Neuronal stem cell (in vitro differentiated cells): Measurements from ENCODE around the gene HDAC7.

Experiments
- DNase-seq: peaks from one replicate; pipeline ENCODE4 v3.0.0-alpha.2; 2013; ENCODE audit warnings: low spot score
- H2AFZ ChIP-seq: one replicate; pipeline ENCODE4 v1.6.1; 2013; ENCODE audit warnings: mild to moderate bottlenecking, low read length, inconsistent platforms
- H2AK5ac ChIP-seq: 2 replicates; pipeline ENCODE4 v1.6.1; 2013; ENCODE audit warnings: low read depth, mild to moderate bottlenecking, inconsistent platforms, low read length, moderate library complexity, mixed read lengths
- H2BK120ac ChIP-seq: 2 replicates; pipeline ENCODE4 v1.6.1; 2013; ENCODE audit warnings: low read depth, mild to moderate bottlenecking, inconsistent platforms, low read length, moderate library complexity, mixed read lengths
- H2BK12ac ChIP-seq: one replicate; pipeline ENCODE4 v1.6.1; 2013; ENCODE audit warnings: low read length, inconsistent platforms
- H2BK15ac ChIP-seq: 2 replicates; pipeline ENCODE4 v1.6.1; 2013; ENCODE audit warnings: mild to moderate bottlenecking, low read length, inconsistent platforms, mixed read lengths
- H2BK5ac ChIP-seq: one replicate; pipeline ENCODE4 v1.6.1; 2013; ENCODE audit warnings: inconsistent platforms, mild to moderate bottlenecking, low read length, moderate library complexity
- H3K14ac ChIP-seq: one replicate; pipeline ENCODE4 v1.6.1; 2013; ENCODE audit warnings: low read length, inconsistent platforms
- H3K18ac ChIP-seq: 2 replicates; pipeline ENCODE4 v1.6.1; 2013; ENCODE audit warnings: low read length, inconsistent platforms
- H3K23ac ChIP-seq: 2 replicates; pipeline ENCODE4 v1.6.1; 2013; ENCODE audit warnings: low read depth, mild to moderate bottlenecking, mixed read lengths, low read length, inconsistent platforms; ENCODE audit not compliant: poor library complexity
- H3K27ac ChIP-seq: replicated peaks from 3 replicates; pipeline ENCODE4 v1.5.1; 2013; ENCODE audit warnings: low read length, inconsistent platforms
- H3K27me3 ChIP-seq, 3 experiments: 2 replicates each; pipeline ENCODE4 v1.6.1; 2013; ENCODE audit warnings: low read length in 3 of 3, mild to moderate bottlenecking in 2 of 3, inconsistent platforms in 1 of 3, low read depth in 1 of 3, mixed read lengths in 1 of 3, moderate library complexity in 1 of 3; ENCODE audit not compliant: control insufficient read depth in 3 of 3, insufficient read depth in 3 of 3
- H3K36me3 ChIP-seq, 2 donors: replicated peaks in 1 of 2; 2 replicates each; pipeline ENCODE4 v1.6.1; 2013; ENCODE audit warnings: low read length in 2 of 2; ENCODE audit not compliant: control insufficient read depth in 2 of 2, insufficient read depth in 2 of 2
- H3K4ac ChIP-seq: 2 replicates; pipeline ENCODE4 v1.6.1; 2013; ENCODE audit warnings: inconsistent platforms, mild to moderate bottlenecking, low read length, moderate library complexity
- H3K4me1 ChIP-seq, 2 donors: 1 replicate in 1 of 2; 2 replicates in 1 of 2; pipeline ENCODE4 v1.6.1; 2013; ENCODE audit warnings: low read length in 2 of 2, low read depth in 1 of 2; ENCODE audit not compliant: control insufficient read depth in 2 of 2, insufficient read depth in 1 of 2
- H3K4me2 ChIP-seq: one replicate; pipeline ENCODE4 v1.6.1; 2013; ENCODE audit warnings: mild to moderate bottlenecking, low read length, inconsistent platforms; ENCODE audit not compliant: insufficient read depth, poor library complexity, severe bottlenecking
- H3K4me3 ChIP-seq, 2 donors: 2 replicates each; pipeline ENCODE4 v1.5.1; 2013; ENCODE audit warnings: low read length in 2 of 2, mild to moderate bottlenecking in 2 of 2, inconsistent platforms in 1 of 2, moderate library complexity in 1 of 2
- H3K79me1 ChIP-seq: one replicate; pipeline ENCODE4 v1.6.1; 2013; ENCODE audit warnings: low read depth, mild to moderate bottlenecking, inconsistent platforms, low read length, moderate library complexity
- H3K9ac ChIP-seq: one replicate; pipeline ENCODE4 v1.6.1; 2013; ENCODE audit warnings: mild to moderate bottlenecking, low read depth, low read length, inconsistent platforms; ENCODE audit not compliant: poor library complexity
- H3K9me3 ChIP-seq, 2 donors: replicated peaks in 1 of 2; 2 replicates each; pipeline versions ENCODE3 to v1.6.1; 2013; ENCODE audit warnings: low read length in 2 of 2, mild to moderate bottlenecking in 2 of 2, inconsistent platforms in 1 of 2, low read depth in 1 of 2, mixed read lengths in 1 of 2, moderate library complexity in 1 of 2; ENCODE audit not compliant: control insufficient read depth in 2 of 2, insufficient read depth in 1 of 2
- H4K8ac ChIP-seq: one replicate; pipeline ENCODE4 v1.6.1; 2013; ENCODE audit warnings: low read depth, mild to moderate bottlenecking, inconsistent platforms, low read length, moderate library complexity
- H4K91ac ChIP-seq: one replicate; pipeline ENCODE4 v1.6.1; 2013; ENCODE audit warnings: low read length, low read depth, mild to moderate bottlenecking, inconsistent platforms; ENCODE audit not compliant: poor library complexity
- WGBS, 2 donors: extraction: QIAGEN DNeasy Blood & Tissue Kit; methylation state at CpG; one replicate each; pipeline ENCODE4 v1.1.7; 2013; ENCODE audit warnings: missing lambda C conversion rate in 2 of 2, mixed read lengths in 1 of 2; ENCODE audit not compliant: insufficient read length in 2 of 2, insufficient replicate concordance in 1 of 2; ENCODE audit errors: extremely low coverage in 2 of 2; 5-methylcytosine and 5-hydroxymethylcytosine counted together

Gene HDAC7

DNA sequence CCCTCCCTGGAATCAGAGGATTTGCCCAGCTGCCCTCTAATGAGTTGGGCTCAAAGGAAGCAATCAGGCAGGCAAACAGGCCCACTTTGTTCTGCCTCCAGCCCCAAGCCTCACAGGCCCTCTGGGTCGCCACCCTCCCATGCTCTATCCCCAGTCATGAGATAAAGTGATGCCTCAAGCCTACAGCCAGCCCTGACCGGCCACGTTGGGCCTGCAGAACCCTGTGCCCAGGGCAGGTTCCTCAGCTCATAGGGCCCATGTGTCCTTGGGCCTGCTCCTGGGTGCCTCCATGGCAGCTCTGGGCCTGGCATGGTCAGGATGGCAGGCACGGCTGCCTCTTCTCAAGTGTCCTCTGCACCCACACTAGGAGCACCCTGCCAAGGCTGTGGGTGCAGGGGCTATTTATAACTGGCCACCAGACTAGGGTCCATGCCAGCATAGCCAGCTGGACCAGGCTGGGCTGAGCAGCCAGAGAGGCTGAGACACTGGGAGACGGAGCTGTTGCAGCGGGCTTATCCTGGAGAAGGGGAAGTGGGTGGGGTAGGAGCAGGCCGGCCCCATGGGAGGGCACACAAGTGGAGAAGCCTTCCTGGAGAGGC is 20.2 kb downstream of the HDAC7 start:
- H2AK5ac ChIP-seq: peak overlapping the region; percentile 6
- no peaks in the 10 kb centered on the region for H3K9me3 ChIP-seq
- no peaks in the 10 kb centered on the region for H3K27me3 ChIP-seq
- peak overlapping the region; percentile 57 for H3K27ac ChIP-seq
- DNase-seq: no peak
- peaks cover 3 to 21% of the 10 kb centered on the region in 2 donors for H3K4me1 ChIP-seq
- WGBS, 2 donors: no CpG with 5 or more reads among the region's 7 CpGs
- H3K4me3 ChIP-seq: no peak overlapping the region
- H3K4ac ChIP-seq: no peak overlapping the region
- no peak overlapping the region for H3K4me2 ChIP-seq
- H2BK15ac ChIP-seq: no peak overlapping the region
- no peak overlapping the region for H3K23ac ChIP-seq
- no peak overlapping the region for H3K9ac ChIP-seq
- no peak overlapping the region for H4K8ac ChIP-seq
- H3K36me3 ChIP-seq: peaks cover 14 to 81% of the 10 kb centered on the region in 2 donors
- H3K79me1 ChIP-seq: peaks cover 2% of the 10 kb centered on the region
- no peak overlapping the region for H4K91ac ChIP-seq
- H3K18ac ChIP-seq: peak overlapping the region; percentile 73
- peak overlapping the region; percentile 15 for H3K14ac ChIP-seq
- H2AFZ ChIP-seq: no peak overlapping the region
- H2BK12ac ChIP-seq: no peak overlapping the region
- H2BK120ac ChIP-seq: no peak overlapping the region
- H2BK5ac ChIP-seq: no peak overlapping the region

- Histone ChIP-seq H3K9ac (no peak overlapping the region), H3K4me3 (no peak overlapping the region), H2BK5ac (no peak overlapping the region), H3K79me1 (peaks cover 2% of the 10 kb centered on the region), H2AFZ (no peak overlapping the region), H3K4me1 (peaks cover 3 to 21% of the 10 kb centered on the region in 2 donors), H2BK12ac (no peak overlapping the region), H3K9me3 (no peaks in the 10 kb centered on the region), H3K4ac (no peak overlapping the region), H4K8ac (no peak overlapping the region), H3K36me3 (peaks cover 18 to 81% of the 10 kb centered on the region in 2 donors), H3K27ac (no peak overlapping the region), H3K4me2 (no peak overlapping the region), H3K14ac (no peak overlapping the region), H2BK120ac (no peak overlapping the region), H3K23ac (peak overlapping the region; percentile 44), H2BK15ac (peak overlapping the region; percentile 78), H3K18ac (peak overlapping the region; percentile 39), H4K91ac (no peak overlapping the region), H3K27me3 (no peaks in the 10 kb centered on the region), H2AK5ac (no peak overlapping the region)
- DNase-seq: no peak
- WGBS, 2 donors: no CpG with 5 or more reads among the region's 17 CpGs
These were observed 21.2 kb downstream of the HDAC7 start for GRCh38 chr12:47798382-47798948.

DNA sequence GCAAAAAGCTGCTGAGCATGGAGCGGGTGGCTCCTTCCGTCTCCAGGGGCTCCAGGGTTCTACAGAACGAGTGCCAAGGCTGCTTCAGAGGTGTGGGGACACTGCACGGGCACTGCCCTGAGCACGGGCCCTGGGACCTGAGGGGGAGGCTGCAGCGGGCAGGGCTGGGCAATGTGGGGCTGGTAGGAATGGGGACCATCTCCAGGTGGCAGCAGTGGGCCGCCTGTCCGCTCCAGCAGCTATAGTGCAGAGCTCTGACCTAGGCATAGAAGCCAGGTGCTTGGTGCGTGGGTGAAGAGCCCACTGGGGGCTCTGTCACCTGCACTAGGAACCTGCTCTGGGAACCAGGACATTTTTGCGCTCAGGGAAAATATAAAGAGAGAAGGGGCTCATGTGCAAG is 22.3 kb downstream of the HDAC7 start:
- peak overlapping the region; percentile 24 for H2AK5ac ChIP-seq
- no peak overlapping the region for H2BK12ac ChIP-seq
- no peaks in the 10 kb centered on the region for H3K9me3 ChIP-seq
- H2BK15ac ChIP-seq: no peak overlapping the region
- no peak for DNase-seq
- no peak overlapping the region for H4K8ac ChIP-seq
- no peak overlapping the region for H4K91ac ChIP-seq
- H3K4me1 ChIP-seq: peaks cover 3 to 18% of the 10 kb centered on the region in 2 donors
- WGBS, 2 donors: no CpG with 5 or more reads among the region's 10 CpGs
- H3K4me2 ChIP-seq: no peak overlapping the region
- H3K27me3 ChIP-seq: no peaks in the 10 kb centered on the region
- H3K79me1 ChIP-seq: peaks cover 2% of the 10 kb centered on the region
- no peak overlapping the region for H3K14ac ChIP-seq
- H3K23ac ChIP-seq: no peak overlapping the region
- no peak overlapping the region for H3K4me3 ChIP-seq
- no peak overlapping the region for H2BK120ac ChIP-seq
- H2AFZ ChIP-seq: no peak overlapping the region
- no peak overlapping the region for H3K27ac ChIP-seq
- no peak overlapping the region for H3K4ac ChIP-seq
- H3K18ac ChIP-seq: peak overlapping the region; percentile 11
- H3K9ac ChIP-seq: no peak overlapping the region
- no peak overlapping the region for H2BK5ac ChIP-seq
- peaks cover 18 to 90% of the 10 kb centered on the region in 2 donors for H3K36me3 ChIP-seq

GRCh38 chr12:47795814-47796411 is 23.8 kb downstream of the HDAC7 start:
- Histone ChIP-seq H2AK5ac (no peak overlapping the region), H3K9ac (no peak overlapping the region), H3K9me3 (no peaks in the 10 kb centered on the region), H3K36me3 (peaks cover 21 to 92% of the 10 kb centered on the region in 2 donors), H3K27me3 (no peaks in the 10 kb centered on the region), H3K18ac (no peak overlapping the region), H2AFZ (no peak overlapping the region), H2BK15ac (no peak overlapping the region), H3K23ac (no peak overlapping the region), H4K91ac (no peak overlapping the region), H4K8ac (no peak overlapping the region), H2BK12ac (no peak overlapping the region), H2BK120ac (no peak overlapping the region), H3K4me1 (peaks cover 0 to 14% of the 10 kb centered on the region in 2 donors), H2BK5ac (no peak overlapping the region), H3K4ac (no peak overlapping the region), H3K4me2 (no peak overlapping the region), H3K79me1 (no peaks in the 10 kb centered on the region), H3K27ac (no peak overlapping the region), H3K14ac (no peak overlapping the region), H3K4me3 (no peak overlapping the region)
- no CpG with 5 or more reads among the region's 22 CpGs for WGBS, 2 donors
- DNase-seq: no peak
